Fibroblast of the conjunctiva (primary cell): ENCODE results near the gene SLC23A1.
"Not testable (repeated sequence)": the region's sequence is repeated elsewhere in the genome, so short reads cannot be mapped to it uniquely, and the experiment has no call there.

Source experiments
- DNase-seq: peaks from one replicate; pipeline ENCODE4 v3.0.0-alpha.2; 2010; ENCODE audit warnings: low read depth

Gene SLC23A1

GRCh38 chr5:139383275-139383992 is at the start of gene SLC23A1:
Gene SLC23A1 (minus strand): TSS chr5:139383297. CDS start chr5:139383253, 44 bp downstream.
- DNase-seq, result no peak

- DNase-seq, result no peak
Measured at GRCh38 chr5:139431706-139432105, 48.6 kb upstream of the SLC23A1 start.

- no peak for DNase-seq
Measured at GRCh38 chr5:139430015-139430414, 46.9 kb upstream of the SLC23A1 start.

GRCh38 chr5:139426203-139426885 is 43.2 kb upstream of the SLC23A1 start:
- DNase-seq, result no peak

GRCh38 chr5:139425497-139425896 is 42.4 kb upstream of the SLC23A1 start:
- no peak for DNase-seq

GRCh38 chr5:139422307-139422893 is 39.3 kb upstream of the SLC23A1 start:
- DNase-seq, result peak; percentile 65

GRCh38 chr5:139419226-139420192 is 36.4 kb upstream of the SLC23A1 start:
- no peak for DNase-seq

- no peak for DNase-seq
Measured at GRCh38 chr5:139418793-139419192, 35.7 kb upstream of the SLC23A1 start.

- DNase-seq, result no peak
Measured at GRCh38 chr5:139417214-139417613, 34.1 kb upstream of the SLC23A1 start.

GRCh38 chr5:139416651-139417050 is 33.6 kb upstream of the SLC23A1 start:
- DNase-seq, result no peak

GRCh38 chr5:139415869-139416268 is 32.8 kb upstream of the SLC23A1 start:
- no peak for DNase-seq

- no peak for DNase-seq
Measured at GRCh38 chr5:139415221-139415861, 32.2 kb upstream of the SLC23A1 start.

GRCh38 chr5:139414581-139415130 is 31.6 kb upstream of the SLC23A1 start:
- no peak for DNase-seq

- no peak for DNase-seq
Measured at GRCh38 chr5:139413963-139414362, 30.9 kb upstream of the SLC23A1 start.

GRCh38 chr5:139413153-139413552 is 30.1 kb upstream of the SLC23A1 start:
- DNase-seq, result no peak

- no peak for DNase-seq
Measured at GRCh38 chr5:139410993-139411828, 28.1 kb upstream of the SLC23A1 start.

GRCh38 chr5:139410121-139410992 is 27.3 kb upstream of the SLC23A1 start:
- DNase-seq, result no peak

GRCh38 chr5:139409116-139409515 is 26.0 kb upstream of the SLC23A1 start:
- not testable (repeated sequence) for DNase-seq

- DNase-seq, result no peak
Measured at GRCh38 chr5:139408191-139408590, 25.1 kb upstream of the SLC23A1 start.
